HS-5 (cell line): Measurements from ENCODE around the gene BEST2.

Source experiments
- DNase-seq: peaks from one replicate; pipeline ENCODE4 v3.0.0-alpha.2; 2012; ENCODE audit warnings: low read depth

Gene BEST2

DNA sequence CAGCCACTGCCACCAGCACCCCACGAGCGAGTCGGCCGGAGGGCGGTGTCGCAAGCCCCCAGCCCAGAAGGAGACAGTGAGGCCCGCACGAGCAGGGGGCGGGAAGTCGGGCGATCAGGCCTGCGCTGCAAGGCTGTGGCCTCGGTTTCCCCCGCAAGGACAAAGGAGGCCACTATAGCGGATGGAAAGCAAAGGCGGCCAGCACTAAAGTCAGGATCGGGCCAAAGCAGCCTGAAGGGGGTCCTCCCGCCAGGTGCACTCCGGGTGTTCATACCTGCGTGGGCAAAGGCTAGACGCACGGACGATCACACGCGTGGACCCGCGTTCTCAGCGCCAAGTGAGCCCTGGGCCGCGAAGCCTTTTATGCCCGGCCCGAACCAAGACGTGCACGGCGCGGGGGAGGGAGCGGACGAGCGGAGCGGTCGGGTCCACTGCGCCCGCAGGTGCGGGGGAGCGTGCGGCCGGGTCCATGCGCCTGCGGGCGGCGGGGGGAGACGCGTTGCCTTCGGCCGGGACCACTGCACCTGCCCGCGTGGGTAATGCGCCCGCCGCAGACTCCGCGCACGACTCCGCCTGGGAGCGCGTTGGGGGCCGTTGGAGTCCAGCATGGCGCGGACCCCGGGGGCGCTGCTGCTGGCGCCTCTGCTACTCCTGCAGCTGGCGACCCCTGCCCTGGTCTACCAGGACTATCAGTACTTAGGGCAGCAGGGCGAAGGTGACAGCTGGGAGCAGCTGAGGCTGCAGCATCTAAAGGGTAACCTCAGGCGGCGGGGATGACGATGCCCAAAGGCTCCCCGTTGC is 50.1 kb downstream of the BEST2 start, which contains the start of the genes PRDX2 and THSD8:
Gene PRDX2, minus strand, starts transcription at position 335 of the 801 bp plus-strand sequence. CDS start 539 bp downstream, outside the sequence.
Gene THSD8, plus strand, starts transcription at position 604 of the 801 bp plus-strand sequence. Its CDS starts 3 bp downstream, at position 607.
- no peak for DNase-seq

DNA sequence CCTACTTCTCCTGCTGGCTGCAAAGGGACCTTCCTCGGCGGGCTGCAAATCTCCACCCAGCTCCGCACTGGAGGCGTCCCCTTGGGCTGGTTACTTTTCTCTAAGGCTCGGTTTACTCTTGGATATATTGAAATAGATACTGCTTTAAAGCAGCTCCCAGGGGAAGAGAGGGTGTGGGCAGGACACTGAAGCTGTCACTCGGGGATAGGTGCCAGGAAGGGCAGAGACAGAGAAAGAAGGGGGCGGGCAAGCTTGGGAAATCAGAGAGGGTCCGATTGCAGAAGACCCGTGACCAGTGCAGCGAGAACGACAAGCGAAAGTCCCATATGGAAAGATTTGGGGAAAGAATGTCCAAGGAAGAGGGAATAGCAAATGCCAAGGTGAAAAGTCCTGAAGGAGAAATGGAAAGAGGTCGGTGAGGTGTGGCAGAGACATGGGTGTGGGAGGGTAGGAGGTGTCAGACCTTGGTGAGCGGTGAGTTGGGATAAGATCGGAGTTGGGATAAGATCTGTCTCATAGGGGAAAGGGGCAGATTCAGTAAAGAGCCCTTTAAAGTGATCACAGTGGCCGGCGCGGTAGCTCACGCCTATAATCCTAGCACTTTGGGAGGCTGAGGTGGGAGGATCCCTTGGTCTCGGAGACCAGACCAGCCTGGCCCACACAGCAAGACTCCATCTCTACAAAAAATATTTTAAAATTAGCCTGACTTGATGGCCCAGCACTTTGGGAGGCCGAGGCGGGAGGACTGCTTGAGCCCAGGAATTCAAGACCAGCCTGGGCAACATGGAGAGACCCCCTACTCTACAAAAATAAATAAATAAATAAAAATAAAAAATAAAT is 50.9 kb downstream of the BEST2 start:
- DNase-seq, result no peak

DNA sequence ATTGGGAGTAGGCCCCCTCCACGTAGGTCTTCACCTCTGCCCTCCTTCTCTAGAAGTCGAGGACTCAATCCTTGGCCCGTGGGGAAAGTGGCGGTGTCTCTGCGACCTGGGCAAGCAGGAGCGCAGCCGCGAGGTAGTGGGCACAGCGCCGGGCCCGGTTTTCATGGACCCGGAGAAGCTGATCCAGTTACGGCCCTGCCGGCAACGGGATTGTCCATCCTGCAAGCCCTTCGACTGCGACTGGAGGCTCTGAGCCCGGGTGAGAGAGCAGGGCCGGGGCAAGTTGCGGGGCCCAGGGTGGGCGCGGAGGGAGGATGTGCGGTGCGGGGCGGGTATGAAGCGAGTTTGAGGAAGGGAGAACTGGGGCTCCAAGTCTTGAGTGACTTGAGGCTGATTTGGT is 52.5 kb downstream of the BEST2 start:
- DNase-seq, result no peak

- DNase-seq, result no peak
Observed at GRCh38 chr19:12806242-12807081, 54.9 kb downstream of the BEST2 start, which contains the start of gene RNASEH2A. RNASEH2A (plus strand) TSS chr19:12806584; CDS start chr19:12806674, 90 bp downstream.
